Amygdala (tissue), 56 donors: ENCODE measurements around the gene GPR176.
A peak's percentile ranks its signal among the peaks of the same experiment; 100 is the strongest.

Source experiments
- DNase-seq, 56 donors: peaks; one replicate each; lab custom pipeline; 2025; lab: John Stamatoyannopoulos, UW

GPR176 gene

DNA sequence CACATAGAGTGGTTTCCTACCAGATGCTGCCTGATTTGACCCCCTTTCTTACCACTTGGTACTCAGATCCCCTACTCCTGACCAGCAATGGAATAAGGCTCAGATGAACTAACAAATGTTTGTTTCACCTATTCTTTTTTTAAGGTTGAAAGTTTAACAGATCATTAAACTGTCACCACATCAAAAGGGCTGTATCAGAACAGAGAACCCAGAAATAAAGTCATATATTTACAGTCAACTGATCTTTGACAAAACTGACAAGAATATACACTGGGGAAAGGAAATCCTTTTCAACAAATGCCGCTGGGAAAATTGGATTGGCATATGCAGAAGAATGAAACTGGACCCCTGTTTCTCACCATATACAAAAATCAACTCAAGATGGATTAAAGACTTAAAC is 56.0 kb downstream of the GPR176 start:
- DNase-seq = no peak

DNA sequence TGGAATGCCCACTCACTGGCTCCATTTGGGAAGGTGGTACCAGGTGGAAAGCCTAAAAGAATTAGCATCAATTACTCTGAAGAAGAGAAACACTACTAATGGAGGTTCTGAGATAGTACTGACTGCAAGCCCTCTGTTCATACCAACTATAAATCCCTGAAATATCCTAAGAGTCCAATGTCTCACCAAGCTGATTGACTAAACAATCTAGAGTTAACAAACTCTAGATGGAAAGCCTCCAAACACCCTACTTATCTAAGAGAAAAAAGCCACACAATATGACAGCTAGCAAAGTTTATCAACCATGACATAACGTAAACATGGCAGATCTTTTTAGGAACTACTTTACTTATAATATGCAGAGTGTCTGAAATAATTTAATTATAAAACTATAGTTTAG is 59.2 kb downstream of the GPR176 start:
- no peak for DNase-seq

DNA sequence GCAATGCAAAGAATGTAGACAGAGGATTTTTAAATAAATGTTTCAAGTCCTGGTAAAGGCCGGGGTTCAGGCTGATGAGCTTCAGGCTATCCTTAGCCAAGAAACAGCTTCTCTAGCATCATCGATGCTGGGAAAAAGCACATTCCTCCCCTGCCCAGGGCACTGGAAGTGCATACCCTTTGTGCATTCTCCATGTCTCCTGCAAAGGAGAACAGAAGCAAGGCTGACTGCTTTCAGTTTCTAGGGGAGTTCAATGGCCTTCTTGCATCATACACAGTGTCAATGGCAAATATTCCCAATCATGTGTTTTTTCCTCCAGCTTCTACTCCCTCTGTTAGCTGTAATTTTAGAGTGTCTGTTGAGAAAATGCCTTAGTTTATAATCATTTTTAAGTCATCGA is 59.9 kb downstream of the GPR176 start:
- DNase-seq = no peak

DNA sequence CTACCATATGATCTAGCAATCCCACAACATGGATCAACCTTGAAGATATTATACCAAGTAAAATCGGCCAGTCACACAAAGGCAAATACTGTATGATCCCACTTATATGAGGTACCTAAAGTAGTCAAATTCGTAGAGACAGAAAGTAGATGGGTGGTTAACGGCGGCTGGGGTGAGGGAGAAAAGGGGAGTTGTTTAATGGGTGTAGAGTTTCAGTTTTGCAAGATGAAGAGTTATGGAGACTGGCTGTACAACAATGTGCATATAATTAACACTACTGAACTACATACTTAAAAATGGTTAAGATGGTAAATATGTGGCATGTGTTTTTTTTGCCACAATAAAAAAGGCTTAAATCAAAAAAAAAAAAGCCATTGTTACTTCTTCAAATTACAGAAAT is 60.4 kb downstream of the GPR176 start:
- DNase-seq = no peak

DNA sequence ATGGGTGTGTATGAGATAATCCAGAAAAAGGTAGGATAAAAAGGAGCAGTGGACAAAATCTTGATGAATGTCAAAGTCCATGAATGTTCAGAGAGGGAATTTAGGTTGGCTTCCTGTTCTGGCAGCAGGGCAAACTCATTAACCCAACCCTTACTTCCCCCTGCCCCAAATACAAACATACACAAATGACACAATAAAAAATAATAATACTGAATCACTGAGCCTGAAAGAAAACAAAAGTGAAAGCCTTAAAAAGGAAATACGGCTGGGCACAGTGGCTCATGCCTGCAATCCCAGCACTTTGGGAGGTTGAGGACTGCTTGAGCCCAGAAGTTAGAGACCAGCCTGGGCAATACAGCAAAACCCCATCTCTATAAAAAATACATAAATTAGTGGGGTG is 62.9 kb downstream of the GPR176 start:
- DNase-seq = no peak

DNA sequence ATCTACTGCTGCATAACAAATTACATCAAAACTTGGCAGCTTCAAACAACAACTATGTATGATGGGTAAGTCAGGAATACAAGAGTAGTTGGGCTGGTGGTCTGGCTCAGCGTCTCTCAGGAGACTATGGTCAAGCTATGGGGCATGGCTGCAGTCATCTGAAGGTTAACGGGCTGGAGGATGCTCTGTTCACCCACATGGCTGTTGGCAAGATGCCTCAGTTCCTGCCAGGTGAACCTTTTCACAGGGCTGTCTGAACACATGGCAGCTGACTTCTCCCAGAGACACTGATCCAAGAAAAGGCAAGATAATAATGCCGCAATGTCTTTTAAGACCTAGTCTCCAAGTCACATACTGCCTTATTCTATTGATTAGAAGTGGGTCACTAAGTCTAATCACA is 63.7 kb downstream of the GPR176 start:
- no peak for DNase-seq

DNA sequence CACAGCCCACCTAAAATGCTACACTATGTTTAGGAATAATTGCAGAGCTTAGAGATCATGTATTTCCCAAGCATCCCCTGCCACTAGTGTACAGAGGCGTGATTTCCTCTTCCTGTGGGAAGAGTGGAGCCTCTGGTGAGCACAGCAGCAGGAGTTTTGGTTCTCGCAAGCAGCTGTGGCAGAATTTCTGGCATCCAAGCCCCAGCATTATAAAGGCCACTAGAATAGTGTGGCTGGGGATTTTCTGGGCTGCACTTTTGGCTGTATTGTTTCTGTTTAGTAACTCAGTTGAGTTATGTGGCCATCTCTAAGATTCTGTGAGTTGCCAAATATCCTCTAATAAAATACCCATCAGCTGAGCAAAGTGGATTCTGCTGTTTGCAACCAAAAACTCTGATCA is 64.7 kb downstream of the GPR176 start:
- no peak for DNase-seq

DNA sequence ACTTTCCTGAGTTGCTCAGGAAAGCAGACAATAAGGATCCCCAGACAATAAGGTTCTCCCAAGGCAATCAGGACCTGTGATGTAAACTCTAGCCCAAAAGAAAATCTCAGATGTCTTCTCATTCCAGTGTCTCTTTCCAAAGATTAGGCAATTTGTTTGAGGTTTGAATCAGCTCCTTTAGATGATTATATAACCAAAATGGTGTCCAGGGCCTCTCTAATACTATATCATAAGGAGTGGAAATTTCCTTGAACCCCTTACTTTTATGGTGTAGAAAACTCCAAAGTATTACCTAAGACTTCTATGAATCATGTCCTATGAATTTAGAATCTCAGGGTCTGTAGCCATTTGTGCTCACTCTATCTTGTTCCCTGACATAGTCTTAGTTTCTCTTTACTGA is 65.9 kb downstream of the GPR176 start:
- no peak for DNase-seq

DNA sequence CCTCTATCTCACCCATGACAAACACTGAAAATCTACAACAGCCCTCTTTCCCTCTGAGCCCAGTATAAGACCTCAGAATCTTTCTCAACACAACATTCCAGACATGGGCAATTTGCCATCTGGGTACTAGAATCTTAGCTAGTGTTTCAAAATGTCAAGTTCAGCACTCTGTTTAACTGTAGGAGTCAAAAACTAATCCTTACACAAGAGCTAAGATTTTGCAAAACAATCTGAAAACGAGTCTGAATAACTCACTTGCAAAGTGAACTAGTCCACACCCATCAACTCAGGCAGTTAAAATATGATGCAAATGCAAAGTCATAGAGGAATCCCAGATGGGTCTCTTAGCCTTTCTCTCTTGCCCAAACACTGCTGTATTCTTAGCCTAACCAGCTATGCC is 67.8 kb downstream of the GPR176 start:
- no peak for DNase-seq

DNA sequence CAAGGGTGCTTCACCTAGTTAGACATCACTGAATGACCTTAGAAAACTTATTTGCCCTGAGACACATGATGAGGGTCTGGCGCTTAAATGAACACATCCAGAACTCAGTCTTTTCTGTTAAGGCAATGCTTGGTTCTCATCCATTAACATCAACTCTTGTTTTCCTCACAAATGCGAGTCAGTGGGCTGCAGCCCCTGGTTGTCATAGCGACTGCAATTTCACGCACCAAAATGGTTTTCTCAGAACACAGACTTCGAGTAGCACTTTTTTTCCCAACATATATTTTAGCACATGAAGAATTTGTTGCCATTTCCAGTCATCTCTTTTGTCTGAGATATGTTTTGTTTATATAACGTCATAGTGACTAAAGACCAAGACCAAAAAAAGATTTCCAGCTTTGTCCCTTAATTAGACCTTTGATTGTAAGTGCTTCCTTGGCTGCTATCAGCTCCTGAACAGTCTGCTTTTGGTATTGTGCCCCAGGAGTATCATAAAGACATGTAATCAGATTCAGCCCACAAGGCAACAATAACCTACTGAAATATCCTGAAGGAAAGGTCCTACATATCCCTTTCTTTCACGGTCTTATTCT is 68.5 kb downstream of the GPR176 start:
- DNase-seq = no peak

DNA sequence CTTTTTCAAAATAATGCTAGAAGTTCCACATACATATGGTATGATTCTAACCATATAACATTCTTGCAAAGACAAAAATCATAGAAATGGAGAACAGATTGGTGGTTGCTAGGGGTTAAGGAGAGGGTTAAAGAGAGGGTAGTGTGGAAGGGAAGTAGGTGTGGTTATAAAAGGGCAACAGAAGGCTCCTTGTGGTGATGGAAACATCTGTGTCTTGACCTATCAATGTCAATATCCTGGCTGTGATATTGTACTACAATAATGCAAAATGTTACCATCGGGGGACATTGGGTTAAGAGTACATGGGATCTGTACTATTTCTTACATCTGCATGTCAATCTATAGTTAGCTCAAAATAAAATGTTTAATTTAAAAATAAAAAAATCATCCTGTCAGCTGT is 69.6 kb downstream of the GPR176 start:
- DNase-seq = no peak

DNA sequence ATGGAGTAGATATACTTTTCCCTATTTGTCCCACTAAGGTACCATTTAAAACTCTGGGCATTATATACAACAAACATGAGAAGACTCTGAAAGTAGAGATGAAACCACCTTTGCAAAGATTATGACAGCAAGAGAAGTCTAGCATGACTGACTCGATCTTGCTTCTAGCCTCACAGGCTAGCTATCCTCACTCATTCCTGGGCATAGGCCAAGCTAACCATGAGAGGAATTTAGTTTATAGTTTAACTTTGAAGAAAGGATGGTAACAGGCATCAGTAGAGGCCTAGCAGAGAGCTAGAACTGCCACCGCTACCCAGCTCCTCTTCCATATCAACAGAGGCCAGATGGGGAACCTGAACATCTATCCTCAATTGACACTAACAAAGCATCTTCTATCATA is 74.0 kb downstream of the GPR176 start:
- no peak for DNase-seq

DNA sequence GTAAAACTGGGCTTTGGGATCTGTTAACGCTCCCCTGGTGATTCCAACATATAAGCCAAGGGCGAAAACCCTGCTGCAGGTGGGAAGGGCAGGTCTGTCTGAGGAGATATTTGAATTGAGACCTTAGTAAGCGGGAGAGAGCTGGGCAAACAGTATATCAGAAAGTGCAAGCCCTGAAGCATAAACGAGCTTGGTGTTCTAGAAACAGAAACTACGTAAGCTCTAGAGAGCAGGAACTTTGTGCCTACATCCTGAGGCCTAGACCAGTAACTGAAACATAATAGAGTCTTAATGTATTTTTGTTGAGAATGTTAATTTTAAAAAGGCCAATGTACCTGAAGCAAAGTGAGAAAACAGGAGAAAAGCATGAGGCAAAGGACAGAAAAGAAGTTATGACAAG is 74.5 kb downstream of the GPR176 start:
- no peak for DNase-seq

DNA sequence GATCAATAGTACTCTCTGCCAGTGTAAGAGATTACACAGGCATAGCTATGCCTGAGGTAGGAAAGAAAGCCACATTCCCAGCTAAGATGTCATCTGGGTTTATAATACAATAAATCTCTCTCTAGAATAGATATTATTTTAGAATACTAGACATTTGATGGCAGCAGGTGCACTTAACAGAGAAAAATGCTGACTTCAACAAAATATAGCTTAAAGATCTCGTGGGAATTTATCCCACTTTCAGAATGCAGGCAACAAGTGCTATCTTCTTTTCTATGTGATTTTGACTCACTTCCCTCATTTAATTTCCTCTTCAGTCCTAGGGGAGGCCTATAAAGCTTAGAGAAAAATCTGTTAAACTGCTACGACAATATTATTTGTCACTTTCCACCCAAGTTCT is 76.5 kb downstream of the GPR176 start:
- DNase-seq = no peak

DNA sequence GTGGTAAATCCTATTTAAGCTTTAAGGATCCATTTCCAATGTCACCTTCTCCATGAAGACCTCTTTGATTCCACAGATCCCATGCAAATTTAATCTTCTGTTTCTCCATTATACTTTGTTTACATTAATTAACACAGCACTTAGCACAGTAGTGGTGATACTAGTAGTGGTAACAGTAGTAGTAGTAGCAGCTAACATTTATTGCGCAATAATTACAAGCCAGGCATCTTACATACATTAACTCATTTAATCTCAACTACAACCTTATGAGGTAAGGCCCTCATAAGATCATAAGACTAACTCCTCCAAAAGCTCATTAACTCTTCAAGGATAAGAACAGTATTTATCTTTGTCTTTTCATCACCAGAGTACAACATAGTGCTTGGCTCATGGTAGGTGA is 82.6 kb downstream of the GPR176 start:
- no peak for DNase-seq

DNA sequence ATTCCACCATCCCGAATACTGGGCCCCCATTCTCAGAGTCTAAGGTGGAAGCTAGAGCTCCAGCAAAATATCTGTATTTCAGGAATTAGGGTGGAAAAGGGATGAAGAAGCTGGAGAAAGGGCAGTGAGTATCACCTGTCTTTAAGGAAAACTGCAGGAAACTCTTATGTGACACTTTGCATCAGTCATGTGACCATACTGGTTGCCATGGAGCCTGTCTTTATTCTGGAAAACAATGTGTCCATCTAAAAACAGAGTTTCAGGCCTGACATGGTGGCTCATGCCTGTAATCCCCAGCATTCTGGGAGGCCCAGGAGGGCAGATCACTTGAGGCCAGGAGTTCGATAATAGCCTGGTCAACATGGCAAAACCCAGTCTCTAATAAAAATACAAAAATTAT is 84.5 kb downstream of the GPR176 start:
- no peak for DNase-seq

DNA sequence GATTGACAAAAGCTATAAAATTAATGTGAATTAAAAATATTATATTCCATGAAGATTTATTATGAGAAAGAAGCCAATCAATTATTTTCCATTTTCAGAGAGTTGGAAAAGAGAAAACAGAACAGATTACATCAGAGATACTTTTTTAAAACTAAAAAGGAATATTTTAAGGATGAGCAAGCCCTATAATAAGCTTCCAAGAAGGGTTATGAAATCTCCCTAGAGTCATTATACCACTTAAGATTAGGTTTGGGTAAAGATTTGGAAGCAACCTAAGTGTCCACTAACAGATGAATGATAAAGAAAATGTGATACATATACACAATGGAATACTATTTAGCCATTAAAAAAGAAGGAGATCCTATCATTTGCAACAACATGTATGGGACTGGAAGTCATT is 85.8 kb downstream of the GPR176 start:
- DNase-seq = no peak

DNA sequence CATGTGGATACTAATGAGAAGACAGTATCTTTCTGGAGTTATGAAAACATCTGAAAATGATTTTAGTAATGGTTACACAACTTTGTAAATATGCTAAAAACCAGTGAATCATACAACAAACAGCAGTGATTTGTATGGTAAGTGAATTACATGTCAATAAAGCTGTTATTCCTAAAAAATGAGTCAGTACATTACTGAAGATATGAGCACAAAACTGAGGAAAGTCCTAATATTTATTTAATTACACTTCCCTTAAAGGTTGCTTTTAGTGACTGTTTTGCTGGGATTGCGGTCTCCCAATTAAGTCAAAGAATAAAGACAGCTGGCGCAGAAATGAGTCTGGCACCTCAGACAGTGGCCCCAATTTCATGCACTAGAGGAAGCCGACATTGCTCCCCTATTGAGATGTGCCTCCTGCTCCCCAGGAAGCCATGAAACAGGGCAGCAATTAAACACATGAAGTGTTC is 86.5 kb downstream of the GPR176 start:
- peak in 1 of 56 donors; percentile 3 for DNase-seq

DNA sequence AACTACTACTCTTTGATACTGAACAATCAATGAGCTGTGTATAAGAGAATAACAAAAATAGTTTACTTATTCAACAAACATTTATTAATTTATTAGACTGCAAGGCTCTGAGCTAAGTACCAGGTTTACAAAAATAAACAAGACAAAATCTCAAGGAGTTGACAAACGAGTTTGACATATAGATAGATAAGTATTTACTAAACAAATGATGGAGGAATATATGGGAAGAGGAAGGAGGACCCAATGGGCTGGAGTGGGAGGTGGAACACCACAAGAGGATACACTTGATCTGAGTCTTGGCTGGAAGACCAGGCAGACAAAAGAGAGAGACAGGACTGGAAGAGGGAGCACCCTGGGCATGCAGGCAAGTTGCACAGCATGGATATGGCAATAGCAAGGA is 89.9 kb downstream of the GPR176 start:
- DNase-seq = no peak

DNA sequence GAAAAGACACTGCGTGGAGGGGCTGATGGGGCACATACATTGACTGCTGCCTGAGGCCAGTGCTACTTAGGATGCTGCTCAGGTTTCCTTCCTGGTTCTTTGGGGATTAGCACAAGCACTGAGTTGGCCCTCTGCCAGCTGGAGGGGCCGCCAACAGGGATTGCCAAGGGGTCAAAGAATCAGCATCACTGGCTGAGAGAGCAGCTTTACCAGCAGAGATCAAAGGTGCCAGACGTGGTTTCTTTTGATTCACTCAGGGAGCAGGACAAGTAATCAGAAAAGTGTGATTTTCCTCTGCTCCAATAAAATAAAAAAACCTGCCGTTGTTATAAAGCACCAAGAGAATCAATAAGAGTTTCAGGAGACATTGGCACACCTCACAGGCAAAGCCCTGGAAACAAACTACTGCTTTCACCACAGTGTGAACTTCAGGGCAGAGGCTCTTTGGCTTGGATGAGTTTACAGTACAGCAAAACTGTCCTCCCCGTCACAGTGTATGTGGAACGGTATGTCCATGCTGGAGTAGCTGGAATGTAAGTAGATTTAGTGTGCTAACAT is 91.6 kb downstream of the GPR176 start:
- DNase-seq = peak in 25 of 56 donors; percentile 0 to 62 (median 8)

DNA sequence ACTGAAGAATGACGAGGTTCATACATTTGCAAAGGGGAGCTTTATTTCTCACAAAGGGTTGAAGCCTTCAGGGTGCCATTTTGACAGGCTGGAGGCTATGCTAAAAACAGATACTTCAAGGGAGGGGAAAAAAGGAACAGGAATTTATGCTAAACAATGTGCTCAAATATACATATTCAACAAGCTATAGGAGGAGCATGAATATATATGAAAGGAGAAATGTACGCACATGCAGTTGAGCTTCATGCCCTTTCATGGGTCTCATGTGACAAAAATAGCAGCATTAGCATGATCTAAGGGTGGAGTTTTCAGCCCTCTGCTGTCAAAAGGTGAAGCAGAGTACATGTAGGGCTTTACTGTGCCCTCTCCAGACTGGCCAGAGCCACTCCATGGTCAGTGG is 93.1 kb downstream of the GPR176 start:
- no peak for DNase-seq

DNA sequence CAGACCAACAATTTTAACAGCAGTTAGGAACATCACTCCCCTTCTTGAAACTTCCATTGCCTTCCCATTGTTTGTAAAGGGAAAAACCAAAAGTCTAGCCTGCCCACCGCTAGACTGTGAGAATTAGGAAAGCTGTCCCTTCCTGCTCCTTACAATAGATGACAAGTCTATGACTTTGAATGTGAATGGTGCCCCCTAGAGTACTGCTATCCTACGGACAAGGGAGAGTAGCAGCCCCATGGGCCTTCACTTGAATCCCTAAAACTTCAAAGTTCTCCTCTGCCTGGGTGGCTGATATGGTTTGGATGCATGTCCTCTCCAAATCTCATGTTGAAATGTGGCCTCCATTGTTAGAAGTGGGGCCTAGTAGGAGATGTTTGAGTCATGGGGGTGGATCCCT is 96.4 kb downstream of the GPR176 start:
- no peak for DNase-seq

DNA sequence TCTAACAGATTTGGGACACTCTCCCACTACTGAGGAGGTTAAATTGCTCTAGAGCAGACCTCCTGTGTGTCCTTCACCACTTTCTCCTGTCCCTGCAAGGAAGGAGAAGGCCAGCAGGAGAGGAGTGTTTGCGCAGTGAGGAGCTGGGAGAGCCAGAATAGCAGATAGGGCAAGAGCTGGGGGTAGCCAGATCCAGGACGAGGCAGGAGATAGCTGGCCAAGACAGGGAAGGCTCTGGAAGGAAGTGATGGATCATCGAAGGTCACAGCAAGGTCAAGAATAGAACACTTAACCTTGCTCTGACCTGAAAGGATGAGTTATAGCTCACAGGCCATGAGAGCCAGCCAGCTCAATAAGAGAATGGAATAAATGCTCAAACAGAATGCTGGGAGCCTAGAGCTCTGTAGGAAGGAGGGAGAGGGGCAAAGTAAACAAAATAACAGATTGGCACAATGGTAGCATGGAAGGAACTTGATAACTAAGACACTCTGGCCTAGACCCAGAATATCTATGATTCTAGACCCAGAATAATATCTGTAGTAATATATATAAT is 99.9 kb downstream of the GPR176 start:
- DNase-seq = no peak
